Endothelial cell of umbilical vein (primary cell): ENCODE results near the gene CEBPA. TPM values are rescaled to one million over a fixed set of nuclear protein-coding genes. Genes with fewer than 3 reads are reported as not detected.

Source experiments
- BruUV-seq: library from RNA; stranded (reverse); fragments of 400-500 nt; replicated peaks from 2 replicates; lab custom pipeline; 2021; lab: Mats Ljungman, UMichigan
- CTCF ChIA-PET: fragments of 300-600, 350-600 bp; sonication (Branson Sonifier 250); formaldehyde crosslinking; loops from one replicate; lab custom pipeline; 2021; ENCODE audit warnings: antibody characterized with exemption, inconsistent platforms; lab: Charles Lee
- POLR2A ChIA-PET: fragments of 300-600, 350-600 bp; sonication (Branson Sonifier 250); formaldehyde crosslinking; loops from one replicate; lab custom pipeline; 2021; ENCODE audit warnings: antibody characterized with exemption, inconsistent platforms; lab: Charles Lee
- DNase-seq: peaks from one replicate; pipeline ENCODE4 v3.0.0-alpha.2; 2011; ENCODE audit warnings: low read depth, low spot score
- FAIRE-seq: peaks from 2 replicates; lab custom pipeline; 2011; peaks lifted over from hg19 to GRCh38; lab: Jason Lieb, UNC
- H2AFZ ChIP-seq: 2 replicates; pipeline ENCODE4 v1.6.0; 2012; ENCODE audit warnings: low read depth, low read length, control low read depth, inconsistent platforms
- H3K27ac ChIP-seq: 2 replicates; pipeline ENCODE4 v1.5.1; 2011; ENCODE audit warnings: low read depth, mild to moderate bottlenecking, control low read depth, low read length, moderate library complexity; ENCODE audit not compliant: insufficient read depth
- H3K27me3 ChIP-seq, 2 experiments: 2 replicates each; pipeline versions ENCODE4 v1.6.0 to v1.6.1; 2011; ENCODE audit warnings: low read length in 2 of 2, mixed read lengths in 1 of 2; ENCODE audit not compliant: control insufficient read depth in 2 of 2, insufficient read depth in 2 of 2
- H3K36me3 ChIP-seq, 2 experiments: 2 replicates in 1 of 2; 3 replicates in 1 of 2; pipeline ENCODE4 v1.5.1; 2011; ENCODE audit warnings: low read length in 2 of 2, mild to moderate bottlenecking in 1 of 2, moderate library complexity in 1 of 2; ENCODE audit not compliant: control insufficient read depth in 2 of 2, insufficient read depth in 2 of 2; ENCODE audit errors: extremely low read depth in 1 of 2
- H3K4me1 ChIP-seq: 3 replicates; pipeline ENCODE4 v1.5.1; 2011; ENCODE audit warnings: mild to moderate bottlenecking, low read length; ENCODE audit not compliant: control insufficient read depth, insufficient read depth; ENCODE audit errors: extremely low read depth
- H3K4me2 ChIP-seq: 2 replicates; pipeline ENCODE4 v1.6.1; 2011; ENCODE audit warnings: low read length, control low read depth, mixed read lengths; ENCODE audit not compliant: insufficient read depth
- H3K4me3 ChIP-seq, 3 experiments: fragments of 200-600 bp in 1 of 3; sonication (generic), shearing (Covaris generic) in 1 of 3; replicated peaks in 1 of 3; 2 replicates each; pipeline ENCODE4 v1.5.1; 2011 to 2016; ENCODE audit warnings: control low read depth in 3 of 3, low read length in 3 of 3, mild to moderate bottlenecking in 2 of 3, inconsistent platforms in 1 of 3, low read depth in 1 of 3, moderate library complexity in 1 of 3; ENCODE audit not compliant: insufficient read depth in 1 of 3
- H3K79me2 ChIP-seq: 2 replicates; pipeline ENCODE4 v1.6.0; 2012; ENCODE audit warnings: low read length, inconsistent platforms; ENCODE audit not compliant: control insufficient read depth, insufficient read depth
- H3K9ac ChIP-seq: replicated peaks from 2 replicates; pipeline ENCODE3; 2011; ENCODE audit warnings: low read length, control low read depth; ENCODE audit not compliant: insufficient read depth; ENCODE audit errors: extremely low read depth
- H3K9me1 ChIP-seq: replicated peaks from 3 replicates; pipeline ENCODE4 v1.6.0; 2011; ENCODE audit warnings: mild to moderate bottlenecking, low read length; ENCODE audit not compliant: control insufficient read depth, insufficient read depth; ENCODE audit errors: extremely low read depth
- H3K9me3 ChIP-seq: replicated peaks from 2 replicates; pipeline ENCODE4 v1.5.1; 2012; ENCODE audit warnings: low read length, inconsistent platforms; ENCODE audit not compliant: control insufficient read depth, insufficient read depth
- H4K20me1 ChIP-seq: replicated peaks from 2 replicates; pipeline ENCODE3; 2011; ENCODE audit warnings: mild to moderate bottlenecking, low read length; ENCODE audit not compliant: control insufficient read depth, insufficient read depth; ENCODE audit errors: extremely low read depth
- CTCF ChIP-seq, 2 donors: IDR thresholded peaks; 1 replicate in 1 of 2; 2 replicates in 1 of 2; pipeline ENCODE4 v1.5.1; 2011; ENCODE audit warnings: low read length in 2 of 2, mild to moderate bottlenecking in 2 of 2, moderate library complexity in 2 of 2, control low read depth in 1 of 2, inconsistent platforms in 1 of 2, low read depth in 1 of 2; ENCODE audit not compliant: insufficient read depth in 1 of 2; ENCODE audit errors: extremely low read depth in 1 of 2
- EZH2 ChIP-seq: IDR thresholded peaks from 2 replicates; pipeline ENCODE4 v1.6.1; 2012; ENCODE audit warnings: borderline replicate concordance, low read depth, mild to moderate bottlenecking, moderate library complexity, low read length, inconsistent platforms; ENCODE audit not compliant: severe bottlenecking
- FOS ChIP-seq: IDR thresholded peaks from 2 replicates; pipeline ENCODE4 v1.6.1; 2011; ENCODE audit warnings: mild to moderate bottlenecking, low read length, moderate library complexity, borderline replicate concordance; ENCODE audit not compliant: insufficient read depth
- GATA2 ChIP-seq: IDR thresholded peaks from 2 replicates; pipeline ENCODE4 v1.7.0; 2011; ENCODE audit warnings: low read depth, mild to moderate bottlenecking, moderate library complexity, mixed read lengths, low read length; ENCODE audit not compliant: insufficient read length, insufficient read depth
- JUN ChIP-seq: IDR thresholded peaks from 2 replicates; pipeline ENCODE4 v1.6.1; 2011; ENCODE audit warnings: borderline replicate concordance, low read depth; ENCODE audit not compliant: insufficient read length, insufficient read depth
- MAX ChIP-seq: IDR thresholded peaks from 2 replicates; pipeline ENCODE4 v1.6.1; 2011; ENCODE audit not compliant: insufficient read depth, insufficient read length
- MYC ChIP-seq: IDR thresholded peaks from one replicate; pipeline ENCODE4 v1.6.1; 2011; ENCODE audit warnings: mild to moderate bottlenecking, low read depth, low read length
- POLR2A ChIP-seq: IDR thresholded peaks from 2 replicates; pipeline ENCODE4 v1.6.1; 2012; ENCODE audit warnings: low read depth, mild to moderate bottlenecking, control low read depth, low read length
- POLR2AphosphoS5 ChIP-seq: IDR thresholded peaks from 2 replicates; pipeline ENCODE4 v1.6.1; 2012; ENCODE audit warnings: low read depth, mild to moderate bottlenecking, control low read depth, low read length, moderate library complexity; ENCODE audit not compliant: insufficient read depth
- dilution Hi-C: fragments of 300-500 bp; cut with MboI; formaldehyde crosslinking; loops from one replicate; pipeline ENCODE4 v1.15.0; 2019; ENCODE audit warnings: low sequenced_read_pairs; ENCODE audit not compliant: extremely low pct_ligation_motif_present
- intact Hi-C: fragments of 100-400 bp; cut with micrococcal nuclease; formaldehyde crosslinking; loops from one replicate; pipeline ENCODE4 v1.10.0; 2022
- polyA plus RNA-seq, 4 experiments: library from polyadenylated mRNA; depleted of rRNA in 3 of 4; stranded (reverse) in 3 of 4; unstranded in 1 of 4; fragments of >200 nt; gene quantifications; 2 replicates each; pipeline versions ENCODE4 v1.2.1 to v1.2.3, GENCODE V29; 2011 to 2012; ENCODE audit warnings: missing spikeins in 1 of 4
- total RNA-seq: library from RNA; stranded (reverse); gene quantifications from 2 replicates; pipeline ENCODE4 v1.2.3, GENCODE V29; 2021

The CEBPA gene
- total and polyA plus RNA-seq, 2 donors (not counting 3 experiments of a cell fraction or from before 2014, with no cell fraction given): 0.06 TPM; not detected in 1

GRCh38 chr19:33254245-33254824 lies 48.0 kb downstream of the CEBPA start:
- no peak overlapping the region for H3K27ac ChIP-seq
- no peak overlapping the region for H3K4me3 ChIP-seq
- no peak for TF ChIP-seq MYC
- no peak for TF ChIP-seq FOS
- no peak for TF ChIP-seq POLR2A
- no peak for TF ChIP-seq CTCF (IDR thresholded peaks at IDR 0.05; ENCODE audit: extremely low read depth in 1 of 2, insufficient read depth in 1 of 2, low read depth in 1 of 2, low read length in 2 of 2)
- no peak for TF ChIP-seq EZH2
- TF ChIP-seq GATA2: no peak
- TF ChIP-seq JUN: no peak
- TF ChIP-seq POLR2AphosphoS5: no peak
- TF ChIP-seq MAX: no peak
- H3K79me2 ChIP-seq: no peaks in the 10 kb centered on the region
- intact Hi-C loops (no loop called here), dilution Hi-C loops (no loop called here)
- DNase-seq (no peak), FAIRE-seq (no peak)
- no peaks in the 10 kb centered on the region for H4K20me1 ChIP-seq
- H3K4me1 ChIP-seq: no peaks in the 10 kb centered on the region
- H3K4me2 ChIP-seq: no peak overlapping the region
- no peak overlapping the region for H2AFZ ChIP-seq
- CTCF ChIA-PET: interaction anchor here (0.9 kb wide), 1 partner anchor 153 kb away, joined by 3 read pairs; no protein-coding TSS in a partner anchor
- H3K36me3 ChIP-seq: no peaks in the 10 kb centered on the region
- no peaks in the 10 kb centered on the region for H3K27me3 ChIP-seq
- H3K9me1 ChIP-seq: no peaks in the 10 kb centered on the region
- no peak overlapping the region for H3K9ac ChIP-seq
- H3K9me3 ChIP-seq: no peaks in the 10 kb centered on the region
- no TSS peak for BruUV-seq
- POLR2A ChIA-PET: no interaction called here
